HEK293 (cell line): ENCODE data around the gene FASN.

ENCODE experiments used
- REST ChIP-seq: fragments of 450-650 bp; formaldehyde crosslinking; IDR thresholded peaks from 2 replicates; pipeline ENCODE4 v1.5.1; 2016; ENCODE audit warnings: missing biosample characterization, missing genetic modification characterization
- ZBTB7A ChIP-seq: fragments of 450-650 bp; formaldehyde crosslinking; IDR thresholded peaks from 2 replicates; pipeline ENCODE4 v1.5.1; 2016; ENCODE audit warnings: low read depth, missing biosample characterization, missing genetic modification characterization
- ZFHX2 ChIP-seq: fragments of 450-650 bp; formaldehyde crosslinking; conservative IDR thresholded peaks from 2 replicates; pipeline ENCODE4 v1.5.1; 2016; ENCODE audit warnings: missing biosample characterization, missing genetic modification characterization
- ZNF530 ChIP-seq: fragments of 450-650 bp; formaldehyde crosslinking; IDR thresholded peaks from 2 replicates; pipeline ENCODE4 v1.5.1; 2016; ENCODE audit warnings: low read depth, missing biosample characterization, missing genetic modification characterization
- ZNF561 ChIP-seq: fragments of 450-650 bp; IDR thresholded peaks from 2 replicates; pipeline ENCODE4 v1.5.1; 2018; ENCODE audit warnings: missing biosample characterization, missing genetic modification characterization, borderline replicate concordance
- ZNF76 ChIP-seq: fragments of 450-650 bp; formaldehyde crosslinking; IDR thresholded peaks from 2 replicates; pipeline ENCODE4; 2016; ENCODE audit warnings: low read depth, missing biosample characterization, missing genetic modification characterization, borderline replicate concordance
- ZNF776 ChIP-seq: fragments of 450-650 bp; formaldehyde crosslinking; IDR thresholded peaks from 2 replicates; pipeline ENCODE4 v1.5.0; 2017; ENCODE audit warnings: missing biosample characterization, missing genetic modification characterization, borderline replicate concordance
- TF ChIP-seq, protein P1 (sequence below): fragments of 450-650 bp; formaldehyde crosslinking; IDR thresholded peaks from 2 replicates; pipeline ENCODE4 v1.5.1; 2016; ENCODE audit warnings: missing biosample characterization, missing genetic modification characterization

DNA sequence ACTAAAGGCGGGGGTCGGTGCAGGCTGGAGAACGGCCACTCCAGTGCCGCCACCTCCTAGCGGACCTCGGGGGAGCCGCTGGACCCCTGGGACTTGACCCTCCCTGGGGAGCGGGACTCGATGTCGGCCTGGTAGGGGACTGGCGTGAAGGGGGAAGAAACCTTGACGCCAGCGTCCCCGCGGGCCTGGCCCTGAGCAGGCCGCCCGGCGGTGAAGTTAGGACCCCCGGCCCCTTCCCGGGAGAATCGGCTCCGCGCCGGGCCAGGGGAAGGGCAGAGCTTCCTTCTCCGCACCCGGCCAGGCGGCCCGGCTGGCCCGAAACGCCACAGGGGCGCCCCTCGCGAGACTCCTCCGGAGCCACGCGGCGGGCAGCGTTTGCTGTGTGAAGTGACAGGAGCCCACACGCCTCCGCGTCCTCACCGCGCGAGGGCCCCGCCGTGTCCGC lies 32.8 kb downstream of the FASN start:
- TF ChIP-seq REST (tag by site-specific recombination) (no peak), ZFHX2 (no peak), ZNF76 (no peak), ZNF561 (tag by site-specific recombination) (no peak), ZNF776 (tag by site-specific recombination) (no peak), ZNF530 (tag by site-specific recombination) (no peak), ZBTB7A (no peak)
- TF ChIP-seq, protein P1, sequence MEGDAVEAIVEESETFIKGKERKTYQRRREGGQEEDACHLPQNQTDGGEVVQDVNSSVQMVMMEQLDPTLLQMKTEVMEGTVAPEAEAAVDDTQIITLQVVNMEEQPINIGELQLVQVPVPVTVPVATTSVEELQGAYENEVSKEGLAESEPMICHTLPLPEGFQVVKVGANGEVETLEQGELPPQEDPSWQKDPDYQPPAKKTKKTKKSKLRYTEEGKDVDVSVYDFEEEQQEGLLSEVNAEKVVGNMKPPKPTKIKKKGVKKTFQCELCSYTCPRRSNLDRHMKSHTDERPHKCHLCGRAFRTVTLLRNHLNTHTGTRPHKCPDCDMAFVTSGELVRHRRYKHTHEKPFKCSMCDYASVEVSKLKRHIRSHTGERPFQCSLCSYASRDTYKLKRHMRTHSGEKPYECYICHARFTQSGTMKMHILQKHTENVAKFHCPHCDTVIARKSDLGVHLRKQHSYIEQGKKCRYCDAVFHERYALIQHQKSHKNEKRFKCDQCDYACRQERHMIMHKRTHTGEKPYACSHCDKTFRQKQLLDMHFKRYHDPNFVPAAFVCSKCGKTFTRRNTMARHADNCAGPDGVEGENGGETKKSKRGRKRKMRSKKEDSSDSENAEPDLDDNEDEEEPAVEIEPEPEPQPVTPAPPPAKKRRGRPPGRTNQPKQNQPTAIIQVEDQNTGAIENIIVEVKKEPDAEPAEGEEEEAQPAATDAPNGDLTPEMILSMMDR (tag by site-specific recombination), result no peak; the same call in 1 of the 2 replicates
